GM21447 (cell line): ENCODE measurements around the gene SLC39A13.

Experiments
- ATAC-seq: cut with Tn5 transposase; IDR thresholded peaks from one replicate; pipeline ENCODE4 v1.9.1; 2021; ENCODE audit not compliant: unreplicated experiment

Gene SLC39A13

GRCh38 chr11:47407746-47408590, at the start of gene SLC39A13:
TSS of gene SLC39A13 (plus strand) at chr11:47408590. CDS start at chr11:47410095, 1,505 bp downstream.
- peak; percentile 80 for ATAC-seq

GRCh38 chr11:47358731-47359051, 49.7 kb upstream of the SLC39A13 start:
- no peak for ATAC-seq

- ATAC-seq = no peak
Measured at GRCh38 chr11:47359162-47359561, 49.2 kb upstream of the SLC39A13 start.

- no peak for ATAC-seq
Measured at GRCh38 chr11:47359586-47359985, 48.8 kb upstream of the SLC39A13 start.

- ATAC-seq = no peak
Measured at GRCh38 chr11:47360341-47360740, 48.0 kb upstream of the SLC39A13 start.

GRCh38 chr11:47361419-47361818, 47.0 kb upstream of the SLC39A13 start:
- no peak for ATAC-seq

- no peak for ATAC-seq
Measured at GRCh38 chr11:47366020-47366490, 42.3 kb upstream of the SLC39A13 start.

- no peak for ATAC-seq
Measured at GRCh38 chr11:47369676-47370075, 38.7 kb upstream of the SLC39A13 start.

GRCh38 chr11:47372422-47372821, 36.0 kb upstream of the SLC39A13 start:
- no peak for ATAC-seq

GRCh38 chr11:47373876-47374719, 34.3 kb upstream of the SLC39A13 start:
- no peak for ATAC-seq

GRCh38 chr11:47374720-47375019, 33.7 kb upstream of the SLC39A13 start:
- ATAC-seq = no peak

GRCh38 chr11:47375020-47375419, 33.4 kb upstream of the SLC39A13 start:
- no peak for ATAC-seq

- no peak for ATAC-seq
Measured at GRCh38 chr11:47375546-47376085, 32.8 kb upstream of the SLC39A13 start.

GRCh38 chr11:47376107-47376524, 32.3 kb upstream of the SLC39A13 start:
- ATAC-seq = no peak

GRCh38 chr11:47376525-47377371, 31.6 kb upstream of the SLC39A13 start:
- ATAC-seq = peak; percentile 39

GRCh38 chr11:47377571-47378009, 30.8 kb upstream of the SLC39A13 start:
- ATAC-seq = no peak

GRCh38 chr11:47378010-47378835, 30.2 kb upstream of the SLC39A13 start, which contains the start of gene SPI1:
TSS of gene SPI1 (minus strand) at chr11:47378547. CDS start at chr11:47378353, 194 bp downstream.
- ATAC-seq = peak; percentile 81

GRCh38 chr11:47378836-47379170, 29.6 kb upstream of the SLC39A13 start:
- ATAC-seq = peak; percentile 4

- ATAC-seq = no peak
Measured at GRCh38 chr11:47379317-47379716, 29.1 kb upstream of the SLC39A13 start.

GRCh38 chr11:47380078-47380477, 28.3 kb upstream of the SLC39A13 start:
- no peak for ATAC-seq
